C4-2B (cell line): ENCODE data around the gene B4GALNT2.

Experiments
- CTCF ChIP-seq: fragments of 450-650 bp; conservative IDR thresholded peaks from 2 replicates; pipeline ENCODE4 v1.5.1; 2017; ENCODE audit warnings: mild to moderate bottlenecking
- ZFX ChIP-seq: fragments of 450-650 bp; IDR thresholded peaks from 2 replicates; pipeline ENCODE4 v1.6.1; 2017

- TF ChIP-seq CTCF, result no peak
- TF ChIP-seq ZFX, result no peak
Observed at GRCh38 chr17:49224997-49225337, 92.4 kb downstream of the B4GALNT2 start.
